Cardiac muscle cell (in vitro differentiated cells and primary cell): Measurements from ENCODE around the gene THBS4. TPM values are rescaled to one million over a fixed set of nuclear protein-coding genes. Genes with fewer than 3 reads are reported as not detected.

Source experiments
- DNase-seq, 2 donors: peaks; one replicate each; pipeline versions ENCODE4 v3.0.0 to v3.0.0-alpha.2; 2010 to 2017; ENCODE audit warnings: low read depth in 1 of 2, low spot score in 1 of 2
- H3K27ac ChIP-seq: fragments of 200-600 bp; sonication (generic); 2 replicates; pipeline ENCODE4 v1.5.1; 2016
- H3K27me3 ChIP-seq: fragments of 200-600 bp; sonication (generic); 2 replicates; pipeline ENCODE4 v1.6.0; 2016; ENCODE audit warnings: control low read depth
- H3K36me3 ChIP-seq: fragments of 200-600 bp; sonication (generic); 2 replicates; pipeline ENCODE4 v1.5.1; 2016; ENCODE audit warnings: control low read depth
- H3K4me1 ChIP-seq: fragments of 200-600 bp; sonication (generic); 2 replicates; pipeline ENCODE4 v1.8.1; 2017; ENCODE audit warnings: low read depth, mild to moderate bottlenecking, mixed run types
- H3K4me3 ChIP-seq: fragments of 200-600 bp; sonication (generic); 2 replicates; pipeline ENCODE4 v1.5.1; 2016; ENCODE audit warnings: mild to moderate bottlenecking
- H3K9me3 ChIP-seq: fragments of 200-600 bp; sonication (generic); 2 replicates; pipeline ENCODE4 v1.5.1; 2017; ENCODE audit warnings: low read depth, mild to moderate bottlenecking, control low read depth
- CTCF ChIP-seq: IDR thresholded peaks from 2 replicates; pipeline ENCODE4 v1.5.1; 2012; ENCODE audit warnings: low read depth, mild to moderate bottlenecking, low read length
- polyA plus RNA-seq: library from polyadenylated mRNA; unstranded; fragments of >200 nt; fragmentation: Nextera tagmentation; extraction: Ambion mirVana; gene quantifications from 2 replicates; pipeline ENCODE4 v1.2.1, GENCODE V29; 2016
- total RNA-seq: library from RNA; depleted of rRNA; stranded (reverse); fragments of >200 nt; gene quantifications from 2 replicates; pipeline ENCODE4 v1.2.3, GENCODE V29; 2016

THBS4 gene
- total and polyA plus RNA-seq, 2 experiments from 2014 or later = 27.2 to 35.7 TPM

- DNase-seq = no peak
- Histone ChIP-seq H3K27me3 (no peaks in the 10 kb centered on the region), H3K36me3 (no peaks in the 10 kb centered on the region), H3K4me1 (peaks cover 31% of the 10 kb centered on the region), H3K4me3 (no peak overlapping the region), H3K9me3 (no peaks in the 10 kb centered on the region), H3K27ac (no peak overlapping the region)
- no peak for TF ChIP-seq CTCF
Observed at GRCh38 chr5:80097451-80097850, 62.3 kb downstream of the THBS4 start.

- TF ChIP-seq CTCF = no peak
Observed at GRCh38 chr5:80101993-80102392, 66.8 kb downstream of the THBS4 start.

DNA sequence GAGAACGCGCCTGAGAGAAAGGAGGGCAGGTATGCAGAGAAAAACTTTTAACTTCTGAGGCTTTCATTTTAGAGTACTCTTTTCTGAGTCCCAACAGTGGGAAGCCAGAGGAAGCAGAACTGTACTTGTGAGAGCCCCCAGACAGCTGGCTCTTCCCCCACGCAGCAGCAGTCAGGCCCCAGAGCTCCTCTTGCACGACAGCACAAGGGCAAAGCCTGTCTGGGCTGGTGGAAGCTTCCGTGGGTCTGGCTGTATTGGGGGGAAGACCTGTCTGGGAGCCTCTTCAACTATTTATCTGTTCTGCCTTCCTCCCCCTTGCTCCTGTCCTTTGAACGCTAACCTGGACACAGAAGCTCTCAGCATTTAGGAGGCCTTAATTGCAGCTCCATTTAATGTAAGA is 68.2 kb downstream of the THBS4 start:
- Histone ChIP-seq H3K27me3 (no peaks in the 10 kb centered on the region), H3K4me3 (no peak overlapping the region), H3K27ac (peak overlapping the region; percentile 53), H3K9me3 (no peaks in the 10 kb centered on the region), H3K36me3 (no peaks in the 10 kb centered on the region), H3K4me1 (peaks cover 38% of the 10 kb centered on the region)
- no peak for TF ChIP-seq CTCF
- DNase-seq = no peak

More at GRCh38 chr5:80101993-80102392, 66.8 kb downstream of the THBS4 start:
- H3K36me3 ChIP-seq = no peaks in the 10 kb centered on the region
- no peaks in the 10 kb centered on the region for H3K27me3 ChIP-seq
- peaks cover 38% of the 10 kb centered on the region for H3K4me1 ChIP-seq
- no peak for DNase-seq
- H3K4me3 ChIP-seq = no peak overlapping the region
- no peaks in the 10 kb centered on the region for H3K9me3 ChIP-seq
- no peak overlapping the region for H3K27ac ChIP-seq

GRCh38 chr5:80105698-80106439 is 70.7 kb downstream of the THBS4 start:
- DNase-seq = peak in 1 of 2 donors; percentile 24
- H3K27ac ChIP-seq = peak overlapping the region; percentile 1
- no peaks in the 10 kb centered on the region for H3K27me3 ChIP-seq
- no peaks in the 10 kb centered on the region for H3K9me3 ChIP-seq
- H3K4me1 ChIP-seq = peaks cover 39% of the 10 kb centered on the region
- TF ChIP-seq CTCF = no peak
- H3K4me3 ChIP-seq = no peak overlapping the region
- H3K36me3 ChIP-seq = no peaks in the 10 kb centered on the region

DNA sequence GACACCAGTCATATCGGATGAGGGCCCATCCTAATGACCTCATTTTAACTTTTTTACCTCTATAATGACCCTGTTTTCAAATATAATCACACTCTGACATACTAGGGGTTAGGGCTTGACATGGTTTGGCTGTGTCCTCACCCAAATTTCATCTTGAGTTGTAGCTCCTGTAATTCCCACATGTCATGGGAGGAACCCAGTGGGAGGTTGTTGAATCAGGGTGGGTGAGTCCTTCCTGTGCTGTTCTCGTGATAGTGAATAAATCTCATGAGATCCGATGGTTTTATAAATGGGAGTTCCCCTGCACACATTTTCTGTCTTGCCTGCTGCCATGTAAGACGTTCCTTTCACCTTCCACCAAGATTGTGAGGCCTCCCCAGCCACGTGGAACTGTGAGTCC is 71.8 kb downstream of the THBS4 start:
- Histone ChIP-seq H3K4me3 (no peak overlapping the region), H3K27me3 (no peaks in the 10 kb centered on the region)
- TF ChIP-seq CTCF = no peak

More for the DNA sequence above, 71.8 kb downstream of the THBS4 start:
- Histone ChIP-seq H3K27ac (no peak overlapping the region), H3K4me1 (peaks cover 49% of the 10 kb centered on the region), H3K9me3 (no peaks in the 10 kb centered on the region), H3K36me3 (no peaks in the 10 kb centered on the region)
- DNase-seq = no peak
